NCI-H748 (cell line): Measurements from ENCODE around the gene ABHD16B.
A peak's percentile ranks its signal among the peaks of the same experiment; 100 is the strongest.
"Not testable (repeated sequence)": the region's sequence is repeated elsewhere in the genome, so short reads cannot be mapped to it uniquely, and the experiment has no call there.

Source experiments
- DNase-seq: peaks from one replicate; lab custom pipeline; 2025; ENCODE audit not compliant: unreplicated experiment; lab: John Stamatoyannopoulos, UW

The ABHD16B gene

DNA sequence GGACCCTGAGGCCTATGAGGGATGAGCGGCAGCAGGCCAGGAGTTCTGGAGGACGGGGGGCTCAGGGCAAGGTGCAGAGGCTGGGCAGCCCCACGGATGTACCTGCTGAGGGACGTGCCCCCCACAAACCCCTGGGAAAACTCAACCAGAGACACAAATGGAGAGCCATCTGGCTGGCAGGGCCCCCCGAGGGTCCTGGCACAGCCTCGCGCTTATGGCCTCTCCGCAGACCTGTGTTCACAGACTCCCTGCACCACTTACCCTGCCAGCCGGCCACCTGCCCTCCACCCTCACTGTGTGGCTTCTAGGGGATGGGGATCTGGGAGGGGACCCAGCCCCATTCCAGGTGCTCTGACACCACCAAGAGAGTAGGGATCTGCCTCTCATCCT, 26.8 kb upstream of the ABHD16B start:
- no peak for DNase-seq

GRCh38 chr20:63835021-63835858, 26.1 kb upstream of the ABHD16B start:
- peak; percentile 84 for DNase-seq

DNA sequence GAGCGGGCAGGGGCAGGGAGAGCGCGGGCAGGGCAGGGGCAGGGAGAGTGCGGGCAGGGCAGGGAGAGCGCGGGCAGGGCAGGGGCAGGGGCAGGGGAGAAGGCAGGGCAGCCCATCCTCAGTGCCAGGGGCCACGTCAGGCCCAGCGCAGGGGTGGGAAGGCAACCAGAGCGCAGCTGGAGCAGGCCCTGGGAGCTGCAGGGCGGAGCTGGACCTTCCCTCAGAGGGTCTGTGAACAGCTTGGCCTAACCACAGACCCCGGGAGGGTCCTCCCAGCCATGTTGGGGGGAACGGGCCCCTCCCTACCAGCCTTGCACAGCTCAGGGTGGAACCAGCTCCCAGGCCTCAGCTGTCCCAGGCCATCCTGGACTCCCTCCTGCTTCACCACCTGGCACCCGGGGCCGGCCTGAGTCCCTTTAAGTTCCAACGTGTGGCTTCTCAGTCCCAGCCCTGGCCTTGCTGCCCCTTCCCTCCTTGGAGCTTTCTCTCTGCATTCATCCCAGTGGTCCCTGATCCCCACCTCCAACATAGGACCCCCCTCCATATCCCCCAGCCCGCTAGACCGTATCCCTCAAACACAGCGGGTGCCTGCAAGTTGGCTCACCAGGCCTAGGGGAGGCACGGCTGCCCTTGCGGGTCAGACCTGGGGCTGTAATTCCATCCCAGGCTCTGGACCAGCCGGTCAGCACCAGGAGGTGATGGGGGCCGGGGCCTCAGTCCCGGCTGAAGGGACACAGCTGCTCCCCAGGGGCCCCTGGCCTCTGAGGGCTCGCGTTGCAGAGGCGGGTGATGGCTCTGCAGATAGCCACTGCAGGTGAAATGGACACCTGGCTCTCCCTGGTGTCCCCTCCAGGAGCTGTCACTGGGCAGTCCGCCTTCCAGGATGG, 24.6 kb upstream of the ABHD16B start:
- DNase-seq, result no peak

DNA sequence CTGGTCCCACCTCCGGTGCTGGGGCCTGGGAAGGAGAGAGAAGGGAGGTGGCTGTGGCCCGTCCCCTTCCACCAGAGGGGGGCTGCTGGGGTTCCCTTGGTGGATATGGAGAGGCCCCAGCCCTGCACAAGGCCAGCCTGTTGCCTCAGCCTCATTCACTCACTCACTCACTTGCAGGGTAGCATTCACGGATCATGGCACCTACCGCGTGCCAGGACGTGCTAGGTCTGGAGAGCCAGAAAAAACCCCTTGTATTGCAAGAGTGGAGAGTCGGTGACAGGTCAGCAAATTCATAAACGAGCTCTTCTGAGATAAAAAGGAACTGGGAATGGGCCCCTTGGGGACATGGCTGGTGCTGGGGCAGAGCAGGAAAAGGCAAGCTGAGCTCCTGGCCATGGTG, 23.8 kb upstream of the ABHD16B start:
- no peak for DNase-seq

GRCh38 chr20:63839620-63840019, 21.7 kb upstream of the ABHD16B start:
- DNase-seq, result no peak

DNA sequence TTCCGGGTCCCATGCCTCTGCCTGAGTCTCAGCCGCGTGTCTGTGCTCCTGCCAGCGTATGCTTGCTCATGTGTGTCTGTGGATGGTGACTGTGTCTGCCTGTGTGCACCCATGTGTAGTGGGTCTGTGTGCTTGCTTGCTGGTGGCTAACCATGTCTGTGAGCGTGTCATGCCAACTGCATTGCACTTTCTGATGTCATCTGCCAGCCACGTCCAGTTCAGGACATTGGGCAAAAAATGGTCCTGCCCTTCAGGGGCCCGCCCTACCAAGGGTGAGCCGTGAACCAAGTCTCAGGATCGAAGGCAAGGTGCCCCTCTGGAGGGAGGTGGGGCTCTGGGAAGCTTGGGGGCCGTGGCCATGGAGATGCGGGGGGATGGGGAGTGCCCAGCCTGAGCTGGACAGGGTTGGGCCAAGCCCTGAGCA, 20.9 kb upstream of the ABHD16B start:
- DNase-seq, result no peak

GRCh38 chr20:63842258-63842657, 19.0 kb upstream of the ABHD16B start:
- DNase-seq, result no peak

DNA sequence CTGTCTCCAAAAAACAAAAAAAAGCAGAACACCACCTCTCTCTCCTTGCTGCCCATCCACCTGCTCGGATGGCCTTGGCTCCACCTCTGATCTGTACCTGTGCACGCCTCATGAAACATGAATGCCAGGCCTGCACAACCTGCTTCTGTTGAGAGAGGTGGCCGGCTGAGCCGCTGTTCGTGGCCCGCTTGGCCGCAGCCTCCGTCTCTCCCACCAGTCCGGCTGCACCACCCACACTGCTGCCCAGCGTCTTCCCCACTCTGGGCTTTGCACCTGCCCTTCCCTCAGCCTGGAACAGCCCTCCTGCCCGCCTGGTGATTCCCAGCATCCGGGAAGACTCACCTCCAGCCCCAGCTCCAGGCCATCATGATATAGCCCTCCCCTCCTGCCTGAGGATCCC, 18.1 kb upstream of the ABHD16B start:
- DNase-seq, result no peak

DNA sequence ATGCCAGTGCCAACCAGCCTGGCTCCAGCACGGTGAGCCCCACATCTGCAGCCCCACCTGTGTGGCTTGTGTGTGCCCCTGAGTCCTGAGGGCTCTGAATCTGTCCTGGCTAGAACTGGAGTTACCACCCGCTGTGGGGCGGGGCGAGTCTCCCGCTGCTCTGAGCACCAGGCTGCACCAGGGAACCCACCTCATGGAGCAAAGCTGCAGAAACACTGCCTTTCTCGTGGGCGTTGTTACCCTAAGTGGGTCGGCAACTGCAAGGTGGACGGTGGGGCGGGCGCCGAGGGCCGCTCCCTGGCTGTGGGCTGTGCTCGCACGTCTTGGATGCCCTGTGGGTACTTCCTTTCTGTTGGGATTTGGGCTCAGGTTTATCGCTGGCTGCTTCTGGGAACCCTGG, 17.5 kb upstream of the ABHD16B start:
- DNase-seq, result no peak

DNA sequence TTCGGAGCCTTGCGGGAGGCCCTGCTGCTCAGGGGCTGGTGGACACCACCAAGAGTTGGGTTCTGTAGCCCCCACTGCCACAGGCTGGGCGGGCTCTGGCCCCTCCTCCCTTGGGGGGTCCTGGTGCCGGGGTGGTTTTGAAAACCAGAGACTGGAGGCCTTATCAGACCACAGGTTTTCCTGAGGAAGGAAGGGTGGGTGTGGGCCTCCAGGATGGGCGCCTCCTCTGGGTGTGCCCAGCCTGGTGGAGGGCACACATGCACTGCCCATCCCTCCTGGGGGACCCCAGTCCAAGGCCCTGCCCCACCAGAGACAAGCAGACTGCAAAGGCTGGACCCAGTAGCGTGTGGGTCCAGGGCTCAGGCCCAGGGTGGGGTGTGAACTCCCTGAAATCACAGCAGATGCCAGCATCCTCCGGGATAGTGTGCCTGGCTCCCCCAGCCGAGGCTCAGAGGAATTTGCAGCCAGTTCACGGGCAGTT, 16.7 kb upstream of the ABHD16B start:
- DNase-seq, result no peak

- DNase-seq, result no peak
Observed at GRCh38 chr20:63846128-63846771, 15.0 kb upstream of the ABHD16B start.

DNA sequence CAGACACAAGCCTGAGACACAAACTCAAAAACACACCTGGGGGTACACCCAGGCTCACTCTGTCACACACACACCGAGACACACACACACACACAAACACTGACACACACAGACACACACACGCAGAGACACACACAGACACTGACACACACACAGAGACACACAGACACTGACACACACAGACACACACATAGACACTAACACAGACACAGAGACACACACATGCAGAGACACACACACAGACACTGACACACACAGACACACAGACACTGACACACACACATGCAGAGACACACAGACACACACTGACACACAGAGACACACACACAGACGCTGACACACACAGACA, 14.4 kb upstream of the ABHD16B start:
- DNase-seq, result no peak

GRCh38 chr20:63847237-63848002, 13.9 kb upstream of the ABHD16B start:
- no peak for DNase-seq

- no peak for DNase-seq
Observed at GRCh38 chr20:63848003-63848911, 13.0 kb upstream of the ABHD16B start.

- DNase-seq, result no peak
Observed at GRCh38 chr20:63850689-63851547, 10.4 kb upstream of the ABHD16B start.

GRCh38 chr20:63851548-63851943, 9.8 kb upstream of the ABHD16B start:
- not testable (repeated sequence) for DNase-seq

DNA sequence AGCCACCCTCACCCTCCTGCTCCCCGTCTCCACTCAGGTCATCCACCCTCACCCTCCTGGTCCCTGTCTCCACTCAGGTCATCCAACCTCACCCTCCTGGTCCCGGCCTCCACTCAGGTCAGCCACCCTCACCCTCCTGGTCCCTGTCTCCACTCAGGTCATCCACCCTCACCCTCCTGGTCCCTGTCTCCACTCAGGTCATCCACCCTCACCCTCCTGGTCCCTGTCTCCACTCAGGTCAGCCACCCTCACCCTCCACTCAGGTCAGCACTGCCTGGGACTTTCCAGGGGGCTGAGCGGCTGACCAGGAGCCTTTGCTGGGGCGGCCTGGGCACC, 7.6 kb upstream of the ABHD16B start:
- DNase-seq, result not testable (repeated sequence)

DNA sequence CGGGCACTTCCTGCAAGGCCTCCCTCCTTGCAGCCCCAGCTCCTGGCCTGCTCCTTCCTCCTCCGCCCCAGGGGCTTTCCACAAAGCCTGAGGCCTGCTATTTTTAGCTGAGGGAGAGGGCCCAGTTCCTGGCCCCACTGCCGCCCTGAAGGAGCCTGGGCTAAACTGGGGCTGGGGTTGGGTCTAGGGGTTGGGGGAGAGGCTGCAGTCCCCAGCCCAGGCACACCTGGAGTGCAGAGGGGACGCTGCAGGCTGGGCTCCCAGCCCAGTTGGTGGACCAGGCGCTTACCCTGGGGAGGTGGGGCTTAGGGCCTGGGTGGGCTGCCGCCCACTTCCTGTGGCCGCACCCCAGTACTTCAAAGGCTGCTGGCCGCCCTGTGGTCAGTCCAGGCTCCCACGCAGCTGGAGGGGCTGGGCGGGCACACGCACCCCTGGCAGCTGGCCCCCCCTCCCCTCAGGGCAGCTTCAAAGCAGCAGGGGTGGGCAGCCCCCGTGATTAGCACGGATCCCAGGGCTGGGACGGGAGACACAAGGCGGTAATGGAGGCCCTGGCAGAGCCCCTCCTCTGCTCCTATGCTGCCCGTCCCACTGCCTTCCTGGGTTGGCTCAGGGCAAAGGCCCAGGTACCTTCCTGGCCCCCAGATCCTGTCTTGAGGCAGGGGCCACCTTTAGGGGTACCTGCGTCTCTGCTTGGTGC, 7.1 kb upstream of the ABHD16B start:
- no peak for DNase-seq
